Activated CD8-positive, alpha-beta memory T cell treated with anti-CD3 and anti-CD28 coated beads, Interleukin-2, amount 50 U/mL, for 24 hours (primary cell): Measurements from ENCODE around the gene ARHGAP6.

ENCODE experiments used
- DNase-seq: peaks from one replicate; pipeline ENCODE4 v3.0.0-alpha.2; 2020; ENCODE audit errors: extremely low read depth

Gene ARHGAP6

GRCh38 chrX:11575332-11575731 lies 90.4 kb downstream of the ARHGAP6 start:
- no peak for DNase-seq

- DNase-seq, result no peak
Observed at GRCh38 chrX:11567528-11568220, 98.0 kb downstream of the ARHGAP6 start.

DNA sequence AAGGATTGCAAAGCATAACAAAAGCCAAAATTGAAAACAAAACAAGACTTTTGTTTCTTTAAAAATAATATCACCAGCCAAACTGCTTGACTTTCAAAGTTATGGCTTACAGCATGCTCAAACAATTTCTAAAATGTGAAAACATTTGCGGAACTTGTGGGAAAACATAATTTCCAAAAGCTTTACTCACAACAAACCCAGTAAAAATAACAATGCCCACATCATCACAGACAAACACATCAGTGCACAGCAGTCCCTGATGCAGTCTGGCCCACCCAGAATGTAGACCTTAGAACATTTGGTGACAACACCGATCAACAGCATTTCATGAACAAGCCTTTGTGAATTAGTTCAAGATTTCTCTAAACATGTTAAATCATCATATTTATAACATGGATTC lies 98.9 kb downstream of the ARHGAP6 start:
- DNase-seq, result no peak

DNA sequence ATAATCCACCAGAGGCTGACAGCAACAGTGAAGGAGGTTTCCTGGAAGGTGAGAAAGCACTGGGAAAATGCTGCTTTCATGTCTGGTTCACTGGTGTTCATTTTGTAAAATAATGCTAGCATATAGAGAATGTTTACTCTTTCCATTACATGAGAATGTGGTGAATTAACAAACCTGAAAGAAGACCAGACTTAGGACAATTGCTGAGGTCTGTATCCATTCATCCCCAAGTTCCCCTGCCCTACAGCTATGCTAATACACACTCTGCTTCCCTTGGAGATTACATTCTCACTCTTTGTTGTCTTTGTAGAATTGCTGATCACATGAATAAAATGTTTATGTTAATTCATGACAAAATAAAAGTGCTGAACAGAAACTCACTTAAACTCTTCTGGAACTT lies 99.5 kb downstream of the ARHGAP6 start:
- no peak for DNase-seq

GRCh38 chrX:11564546-11564945 lies 101.2 kb downstream of the ARHGAP6 start:
- no peak for DNase-seq

DNA sequence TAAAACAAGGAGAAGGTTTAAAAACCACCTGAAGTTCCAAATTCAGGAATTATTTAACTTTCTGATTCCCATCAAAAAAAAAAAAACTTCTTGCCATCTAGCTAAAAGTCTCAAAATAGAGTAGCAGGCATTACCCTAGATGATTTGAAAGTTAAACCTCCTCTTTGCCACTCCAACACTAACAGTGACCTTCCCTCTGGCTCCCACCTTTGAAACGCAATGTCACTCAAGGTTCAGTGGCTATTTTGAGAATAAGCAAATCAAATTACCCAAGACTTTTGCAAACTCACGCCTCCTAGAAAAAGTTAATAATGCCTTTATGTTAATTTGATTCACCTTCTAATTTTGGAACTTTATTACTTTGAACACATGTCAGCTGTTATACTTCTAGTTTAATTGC lies 103.2 kb downstream of the ARHGAP6 start:
- DNase-seq, result no peak

DNA sequence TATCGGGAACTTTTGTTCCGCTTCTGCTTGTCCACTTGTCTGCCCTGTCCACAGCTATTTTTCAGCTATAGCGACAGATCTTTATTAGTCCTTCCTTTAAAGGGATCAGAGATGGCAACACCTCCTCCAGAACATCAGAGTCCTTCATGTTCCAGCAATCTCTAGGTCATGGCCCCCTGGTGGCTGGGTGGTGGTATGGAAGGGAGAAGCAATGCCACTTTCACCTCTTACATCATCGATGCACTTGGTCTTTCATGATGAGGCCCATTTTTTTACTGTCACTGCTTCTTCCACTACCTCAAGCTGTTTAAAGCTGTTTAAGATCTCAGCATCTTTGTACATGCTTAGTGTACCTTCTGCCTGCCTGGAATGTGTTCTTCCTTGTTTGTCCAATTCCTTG lies 106.7 kb downstream of the ARHGAP6 start:
- no peak for DNase-seq

GRCh38 chrX:11557120-11557519 lies 108.6 kb downstream of the ARHGAP6 start:
- DNase-seq, result no peak

DNA sequence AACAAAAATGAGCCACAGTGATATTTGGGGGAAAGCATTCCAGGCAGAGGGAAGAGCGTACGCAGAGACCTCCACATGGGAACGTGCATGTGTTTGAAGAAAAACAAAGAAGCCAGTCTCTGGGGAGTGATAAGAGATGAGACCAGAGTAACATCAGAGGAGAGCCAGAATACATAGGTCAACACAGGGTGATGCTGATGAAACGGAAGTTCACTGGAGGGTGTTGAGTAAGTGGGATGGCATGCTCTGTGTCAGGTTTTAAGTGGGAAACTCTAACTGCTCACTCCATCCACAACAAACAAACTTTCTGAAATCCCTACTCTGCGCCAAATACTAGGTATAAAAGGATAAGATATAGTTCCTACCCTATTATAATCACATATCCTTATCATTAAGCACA lies 110.0 kb downstream of the ARHGAP6 start:
- DNase-seq, result no peak

- DNase-seq, result no peak
Observed at GRCh38 chrX:11553594-11553993, 112.1 kb downstream of the ARHGAP6 start.

- no peak for DNase-seq
Observed at GRCh38 chrX:11551151-11551550, 114.6 kb downstream of the ARHGAP6 start.

DNA sequence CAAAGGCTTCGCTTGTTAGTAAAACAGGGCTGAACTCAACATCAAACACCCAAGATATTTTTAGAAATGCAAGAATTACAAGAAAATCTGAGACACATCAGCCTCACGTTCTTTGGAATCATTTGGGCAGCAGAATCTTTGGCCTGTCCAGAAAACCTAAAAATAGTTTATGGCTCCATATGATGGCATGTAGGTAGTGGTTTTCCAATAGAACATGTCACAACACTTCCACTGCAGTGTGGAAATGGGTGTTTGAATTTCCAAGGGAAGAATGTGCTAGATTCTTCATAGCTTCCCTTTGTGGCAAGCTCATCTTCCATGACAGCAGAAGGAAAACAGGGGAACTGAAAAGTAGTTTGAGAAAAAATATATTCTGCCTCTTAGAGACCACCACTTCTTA lies 118.8 kb downstream of the ARHGAP6 start:
- no peak for DNase-seq

DNA sequence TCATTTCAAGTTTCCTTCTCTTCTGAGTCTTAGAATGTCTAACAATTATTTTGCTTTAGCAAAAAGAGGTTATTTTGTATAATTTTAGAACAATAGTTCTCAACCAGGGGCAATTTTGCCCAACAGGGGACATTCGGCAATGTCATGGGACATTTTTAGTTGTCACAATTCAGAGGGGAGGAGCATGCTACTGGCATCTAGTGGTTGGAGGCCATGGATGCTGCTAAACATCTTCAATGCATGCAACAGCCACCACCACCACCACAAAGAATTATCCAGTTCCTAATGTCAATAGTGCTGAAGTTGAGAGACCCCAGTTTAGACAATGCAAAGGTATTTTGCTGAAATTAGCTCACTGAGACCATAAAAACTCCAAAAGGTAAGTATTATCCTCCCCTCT lies 122.5 kb downstream of the ARHGAP6 start:
- no peak for DNase-seq

GRCh38 chrX:11541510-11541909 lies 124.2 kb downstream of the ARHGAP6 start:
- DNase-seq, result no peak

DNA sequence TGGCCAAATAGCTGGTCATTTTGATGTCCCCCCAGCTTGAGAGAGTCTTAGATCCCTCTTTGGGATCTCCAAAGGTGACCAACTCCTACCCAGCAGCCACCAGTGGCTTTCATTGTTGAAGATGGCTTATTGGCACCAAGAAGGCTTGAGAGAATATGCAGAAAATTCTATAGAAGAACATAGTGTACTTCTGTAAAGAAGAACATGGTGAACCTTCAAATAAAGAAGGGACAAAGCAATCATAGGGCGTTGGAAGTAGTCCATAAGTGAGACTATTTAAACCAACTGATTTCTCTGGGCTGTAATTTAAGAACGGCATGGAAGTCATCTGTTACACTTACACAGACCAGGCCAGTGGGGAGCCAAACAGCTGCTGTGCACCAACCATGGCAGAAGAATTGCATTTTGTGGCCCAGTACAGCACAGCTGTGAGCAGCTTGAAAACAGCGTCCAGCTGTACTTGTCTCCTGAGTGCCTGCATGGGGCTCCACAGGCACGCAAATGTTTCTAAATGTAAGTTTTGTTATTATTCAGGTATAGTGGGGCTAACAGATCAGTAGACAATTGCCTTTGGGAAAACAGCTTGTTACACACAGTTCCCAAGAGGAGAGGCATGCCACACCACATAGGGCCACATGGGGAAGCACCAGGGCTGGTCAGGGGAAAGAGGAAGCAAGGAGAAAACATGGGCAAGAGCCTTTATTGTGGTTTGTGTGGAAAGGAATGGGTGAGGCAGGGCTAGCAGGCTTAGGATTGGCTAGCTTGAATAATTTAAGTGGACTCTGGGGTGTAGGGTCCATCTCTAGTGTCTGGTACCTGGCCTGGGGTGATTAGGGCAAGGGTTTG lies 125.0 kb downstream of the ARHGAP6 start:
- no peak for DNase-seq

DNA sequence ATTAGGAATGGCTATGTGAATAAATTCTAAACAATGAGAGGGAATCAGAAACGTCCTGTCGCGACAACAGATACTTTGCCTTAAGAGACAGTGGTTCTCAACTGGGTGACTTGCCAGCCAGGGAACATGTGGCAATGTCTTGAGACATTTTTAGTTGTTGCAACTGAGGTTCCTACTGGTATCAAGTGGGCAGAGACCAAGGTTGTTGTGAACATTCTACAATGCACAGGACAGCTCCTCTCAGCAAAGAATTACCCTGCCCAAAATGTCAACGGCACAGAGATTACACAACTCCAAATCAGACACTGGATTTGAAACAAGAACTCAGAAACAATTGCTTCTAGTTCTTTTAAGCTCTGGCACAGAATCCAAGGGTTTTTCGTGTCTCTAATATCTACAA lies 128.6 kb downstream of the ARHGAP6 start:
- no peak for DNase-seq

DNA sequence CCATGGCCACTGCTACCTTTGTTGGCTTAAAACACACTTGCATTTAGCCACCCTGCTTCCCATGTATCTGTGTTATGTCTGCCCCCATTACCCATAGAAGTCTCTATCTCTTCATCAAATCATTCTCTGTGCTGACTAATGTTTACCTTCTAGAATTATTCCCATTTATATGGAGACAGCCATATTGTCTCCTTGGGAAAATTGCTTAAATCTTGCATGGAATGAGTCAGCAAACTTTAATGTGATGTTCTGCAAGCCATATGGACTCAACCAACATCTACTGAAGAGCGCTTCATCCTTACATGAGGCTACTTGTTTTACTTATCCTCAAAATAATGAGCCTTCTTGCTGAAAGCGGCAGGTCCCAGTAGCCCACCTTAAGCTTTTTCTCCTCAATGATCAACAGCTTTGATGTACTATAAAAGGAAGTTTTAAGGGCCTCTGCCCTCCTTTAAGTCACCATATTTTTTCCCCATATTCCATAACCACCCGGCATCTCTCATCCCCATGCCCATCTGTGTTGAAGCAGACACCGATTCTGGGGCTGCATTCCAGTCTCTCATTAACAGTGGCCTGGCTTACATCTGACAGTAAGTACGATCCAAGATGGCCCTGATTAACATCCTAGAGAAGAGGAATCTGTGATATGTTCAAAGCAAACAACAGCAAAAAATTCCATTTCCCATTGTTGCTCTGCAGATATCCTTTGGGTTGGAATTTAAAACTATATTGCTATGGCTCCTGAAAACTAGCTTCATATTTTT lies 130.4 kb downstream of the ARHGAP6 start:
- no peak for DNase-seq

DNA sequence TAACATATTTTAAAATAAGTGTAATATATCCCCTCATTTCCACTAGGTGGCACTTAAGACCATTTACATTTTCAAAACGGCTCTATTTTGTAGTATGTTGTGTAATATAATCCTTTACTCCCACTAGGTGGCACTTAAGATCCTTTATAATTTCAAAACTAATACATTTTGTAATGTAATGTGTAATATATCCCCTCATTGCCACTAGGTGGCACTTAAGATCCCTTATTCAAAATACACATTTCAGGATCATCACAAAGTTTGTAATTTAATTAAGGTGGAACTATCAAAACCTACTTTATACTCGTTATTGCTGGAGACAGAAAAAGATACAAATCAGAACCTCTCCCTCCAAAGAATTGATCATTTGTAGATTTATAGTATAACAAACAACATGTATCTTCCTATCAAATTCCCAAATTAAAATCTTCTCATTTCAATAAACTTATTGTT lies 132.5 kb downstream of the ARHGAP6 start:
- no peak for DNase-seq

- DNase-seq, result no peak
Observed at GRCh38 chrX:11532291-11533078, 133.2 kb downstream of the ARHGAP6 start.

GRCh38 chrX:11531226-11531625 lies 134.5 kb downstream of the ARHGAP6 start:
- DNase-seq, result no peak

DNA sequence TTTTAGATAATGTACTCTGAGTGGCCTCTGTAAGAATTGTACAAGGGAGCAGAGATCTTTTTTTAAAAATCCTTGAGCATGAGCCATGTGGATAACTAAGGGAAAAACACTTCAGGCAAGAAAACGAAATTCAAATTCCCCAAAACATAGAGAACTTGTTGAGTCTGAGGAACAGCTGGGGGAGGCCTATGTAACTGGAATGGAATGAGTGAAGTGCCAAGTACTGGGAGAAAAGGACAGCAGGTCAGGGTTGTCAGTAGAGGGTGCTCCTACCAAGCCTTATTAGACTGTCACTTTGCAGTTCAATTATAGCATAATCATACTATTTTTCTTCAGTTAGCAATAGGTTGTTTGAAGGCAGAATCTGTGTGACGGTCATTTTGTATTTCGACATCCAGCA lies 135.1 kb downstream of the ARHGAP6 start:
- DNase-seq, result no peak

GRCh38 chrX:11528623-11529022 lies 137.1 kb downstream of the ARHGAP6 start:
- DNase-seq, result no peak
